HEK293 (cell line): Measurements from ENCODE around the gene ELOVL5.

Experiments used
- CTCF ChIP-seq: fragments of 450-650 bp; formaldehyde crosslinking; IDR thresholded peaks from 2 replicates; pipeline ENCODE4 v1.5.1; 2016; ENCODE audit warnings: missing biosample characterization, missing genetic modification characterization
- MZF1 ChIP-seq: fragments of 450-650 bp; formaldehyde crosslinking; IDR thresholded peaks from 2 replicates; pipeline ENCODE4 v1.5.1; 2017; ENCODE audit warnings: missing biosample characterization, missing genetic modification characterization, borderline replicate concordance
- ZBTB20 ChIP-seq: fragments of 450-650 bp; formaldehyde crosslinking; IDR thresholded peaks from 2 replicates; pipeline ENCODE4 v1.5.1; 2016; ENCODE audit warnings: missing biosample characterization, missing genetic modification characterization
- ZNF121 ChIP-seq: fragments of 450-650 bp; formaldehyde crosslinking; IDR thresholded peaks from 2 replicates; pipeline ENCODE4 v1.5.1; 2016; ENCODE audit warnings: missing biosample characterization, missing genetic modification characterization
- ZNF501 ChIP-seq: fragments of 450-650 bp; formaldehyde crosslinking; IDR thresholded peaks from 2 replicates; pipeline ENCODE4 v1.5.1; 2016; ENCODE audit warnings: missing biosample characterization, missing genetic modification characterization

GRCh38 chr6:53264337-53264736, 84.4 kb downstream of the ELOVL5 start:
- no peak for TF ChIP-seq ZNF501 (tag by site-specific recombination)
- no peak for TF ChIP-seq ZNF121 (tag by site-specific recombination)
- no peak for TF ChIP-seq MZF1 (tag by site-specific recombination)
- no peak for TF ChIP-seq CTCF (tag by site-specific recombination)
- no peak for TF ChIP-seq ZBTB20 (tag by site-specific recombination)
